Measurements from ENCODE around the gene CORO7.
A peak's percentile ranks its signal among the peaks of the same experiment; 100 is the strongest.

CORO7 gene

DNA sequence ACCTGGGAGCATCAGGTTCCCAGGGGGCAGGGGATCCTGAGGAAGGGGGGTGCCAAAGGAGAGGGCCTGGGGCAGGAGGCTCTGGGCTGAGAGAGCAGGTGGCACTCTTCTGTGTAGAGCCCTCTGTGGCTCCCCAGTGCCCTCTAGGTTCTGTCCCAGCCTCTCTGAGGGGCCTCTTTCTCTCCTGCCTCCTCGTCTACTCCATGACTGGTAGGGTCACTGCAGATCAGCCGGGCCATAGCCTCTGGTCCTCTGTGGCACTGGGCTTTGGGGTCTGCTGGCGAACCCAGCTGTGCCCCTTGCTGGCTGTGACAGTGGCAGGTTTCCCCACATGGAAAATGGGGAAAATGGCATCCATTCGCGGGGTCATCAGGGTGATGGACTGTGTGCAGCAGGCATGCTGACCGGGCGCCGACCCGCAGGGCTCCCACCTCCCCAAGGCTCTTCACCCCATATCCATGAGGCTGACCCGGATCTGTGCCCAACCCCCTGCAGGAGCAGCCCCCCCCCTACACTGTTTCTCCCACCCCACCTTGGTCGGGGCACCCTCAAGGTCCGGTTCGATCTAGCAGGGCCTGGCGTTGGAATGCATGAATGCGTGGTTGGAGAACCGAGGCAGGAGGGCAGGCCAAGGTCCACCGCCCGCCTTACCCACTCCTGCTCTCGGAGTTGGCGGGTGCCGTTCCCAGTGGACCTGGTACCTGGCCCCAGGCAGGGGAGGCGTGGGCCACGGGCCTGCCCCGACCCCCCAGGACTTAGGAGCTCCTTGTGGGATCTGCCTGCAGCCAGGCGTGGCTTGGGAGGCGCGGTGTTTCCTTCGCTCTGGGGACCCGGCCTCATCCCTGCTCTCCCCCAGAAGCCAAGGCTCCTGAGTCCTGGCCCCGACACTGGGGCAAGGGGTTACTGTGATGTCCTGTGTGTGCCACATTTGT is 94.0 kb downstream of the CORO7 start:
- H3K14ac ChIP-seq (ENCODE audit: low read length in 2 of 2), result peak overlapping the region in 1 of 2 experiments; percentile 28
- no peaks in the 10 kb centered on the region for H3K9me3 ChIP-seq (ENCODE audit: control insufficient read depth, low read length)
- H2BK15ac ChIP-seq (ENCODE audit: low read depth, poor library complexity, severe bottlenecking), result peak overlapping the region; percentile 50
- H2AFZ ChIP-seq (ENCODE audit: low read depth, low read length), result no peak overlapping the region
- peak overlapping the region; percentile 15 for H2BK5ac ChIP-seq (ENCODE audit: low read depth, low read length, poor library complexity, severe bottlenecking)
- H3K4me2 ChIP-seq (ENCODE audit: low read length, poor library complexity, severe bottlenecking), result no peak overlapping the region
- H2AK5ac ChIP-seq (ENCODE audit: low read length, severe bottlenecking), result peak overlapping the region; percentile 28
- H3K18ac ChIP-seq (ENCODE audit: low read depth in 1 of 2, low read length in 2 of 2), result no peak overlapping the region
- H3K27ac ChIP-seq (ENCODE audit: low read length, poor library complexity, severe bottlenecking), result no peak overlapping the region
- no peak overlapping the region for H3K4me3 ChIP-seq (ENCODE audit: insufficient read depth in 1 of 2, low read depth in 1 of 2, low read length in 2 of 2)
- peak overlapping the region in 1 of 2 experiments; percentile 15 for H2BK12ac ChIP-seq (ENCODE audit: low read length in 2 of 2)
- H2BK120ac ChIP-seq (ENCODE audit: low read depth, low read length), result no peak overlapping the region
- peak overlapping the region in 1 of 2 experiments; percentile 44 for H3K23ac ChIP-seq (ENCODE audit: low read length in 2 of 2)
- H3K4me1 ChIP-seq (ENCODE audit: control insufficient read depth, insufficient read depth, low read depth, low read length), result peaks cover 86% of the 10 kb centered on the region
- WGBS, result 94% methylated on average over 30 of the region's 30 CpGs
- no peak for DNase-seq
- no peak overlapping the region for H4K8ac ChIP-seq (ENCODE audit: low read length)
- peak overlapping the region; percentile 86 for H4K91ac ChIP-seq (ENCODE audit: low read length)
- no peaks in the 10 kb centered on the region for H3K27me3 ChIP-seq (ENCODE audit: control insufficient read depth in 1 of 2, insufficient read depth in 1 of 2, low read length in 2 of 2)
- H3K4ac ChIP-seq (ENCODE audit: low read depth in 1 of 2, low read length in 2 of 2), result no peak overlapping the region
- H3K9ac ChIP-seq (ENCODE audit: low read length), result no peak overlapping the region
- peaks cover 17% of the 10 kb centered on the region for H3K79me1 ChIP-seq (replicated peaks; ENCODE audit: low read length, poor library complexity, severe bottlenecking)
- H3K36me3 ChIP-seq (ENCODE audit: control insufficient read depth in 1 of 2, insufficient read depth in 2 of 2, low read depth in 1 of 2, low read length in 2 of 2), result peaks cover 0 to 25% of the 10 kb centered on the region in 2 experiments

- Histone ChIP-seq H3K23ac (ENCODE audit: low read length in 2 of 2) (peak overlapping the region; percentile 13 to 18), H2BK12ac (ENCODE audit: low read length in 2 of 2) (peak overlapping the region; percentile 55 to 67)
- 96% methylated on average over 18 of the region's 19 CpGs for WGBS
Observed at GRCh38 chr16:4321286-4322120, 94.9 kb downstream of the CORO7 start.

GRCh38 chr16:4320571-4321137 is 95.7 kb downstream of the CORO7 start:
- Histone ChIP-seq H3K4me3 (ENCODE audit: insufficient read depth in 1 of 2, low read depth in 1 of 2, low read length in 2 of 2) (peak overlapping the region in 1 of 2 experiments; percentile 89), H3K23ac (ENCODE audit: low read length in 2 of 2) (no peak overlapping the region), H3K27ac (ENCODE audit: low read length, poor library complexity, severe bottlenecking) (no peak overlapping the region), H2BK5ac (ENCODE audit: low read depth, low read length, poor library complexity, severe bottlenecking) (no peak overlapping the region), H3K4me1 (ENCODE audit: control insufficient read depth, insufficient read depth, low read depth, low read length) (peaks cover 85% of the 10 kb centered on the region), H3K18ac (ENCODE audit: low read depth in 1 of 2, low read length in 2 of 2) (peak overlapping the region; percentile 65 to 73), H4K8ac (ENCODE audit: low read length) (peak overlapping the region; percentile 76), H3K14ac (ENCODE audit: low read length in 2 of 2) (peak overlapping the region in 1 of 2 experiments; percentile 36), H2BK15ac (ENCODE audit: low read depth, poor library complexity, severe bottlenecking) (no peak overlapping the region), H3K9me3 (ENCODE audit: control insufficient read depth, low read length) (no peaks in the 10 kb centered on the region), H2AK5ac (ENCODE audit: low read length, severe bottlenecking) (peak overlapping the region; percentile 38), H3K4me2 (ENCODE audit: low read length, poor library complexity, severe bottlenecking) (no peak overlapping the region), H3K4ac (ENCODE audit: low read depth in 1 of 2, low read length in 2 of 2) (peak overlapping the region; percentile 20 to 24), H2BK12ac (ENCODE audit: low read length in 2 of 2) (peak overlapping the region; percentile 67 to 69), H2BK120ac (ENCODE audit: low read depth, low read length) (peak overlapping the region; percentile 6), H4K91ac (ENCODE audit: low read length) (peak overlapping the region; percentile 75), H3K79me1 (replicated peaks; ENCODE audit: low read length, poor library complexity, severe bottlenecking) (peaks cover 11% of the 10 kb centered on the region), H3K27me3 (ENCODE audit: control insufficient read depth in 1 of 2, insufficient read depth in 1 of 2, low read length in 2 of 2) (no peaks in the 10 kb centered on the region), H2AFZ (ENCODE audit: low read depth, low read length) (no peak overlapping the region), H3K36me3 (ENCODE audit: control insufficient read depth in 1 of 2, insufficient read depth in 2 of 2, low read depth in 1 of 2, low read length in 2 of 2) (peaks cover 0 to 23% of the 10 kb centered on the region in 2 experiments), H3K9ac (ENCODE audit: low read length) (peak overlapping the region; percentile 74)
- no peak for DNase-seq
- WGBS, result 93% methylated on average over 16 of the region's 16 CpGs

More at GRCh38 chr16:4321286-4322120, 94.9 kb downstream of the CORO7 start:
- Histone ChIP-seq H4K91ac (ENCODE audit: low read length) (peak overlapping the region; percentile 75), H3K14ac (ENCODE audit: low read length in 2 of 2) (peak overlapping the region in 1 of 2 experiments; percentile 78), H3K9ac (ENCODE audit: low read length) (no peak overlapping the region), H3K4me3 (ENCODE audit: insufficient read depth in 1 of 2, low read depth in 1 of 2, low read length in 2 of 2) (no peak overlapping the region), H3K9me3 (ENCODE audit: control insufficient read depth, low read length) (no peaks in the 10 kb centered on the region), H3K27ac (ENCODE audit: low read length, poor library complexity, severe bottlenecking) (no peak overlapping the region), H3K4me2 (ENCODE audit: low read length, poor library complexity, severe bottlenecking) (no peak overlapping the region), H3K79me1 (replicated peaks; ENCODE audit: low read length, poor library complexity, severe bottlenecking) (peaks cover 11% of the 10 kb centered on the region), H3K36me3 (ENCODE audit: control insufficient read depth in 1 of 2, insufficient read depth in 2 of 2, low read depth in 1 of 2, low read length in 2 of 2) (peaks cover 0 to 25% of the 10 kb centered on the region in 2 experiments), H3K4ac (ENCODE audit: low read depth in 1 of 2, low read length in 2 of 2) (no peak overlapping the region), H3K4me1 (ENCODE audit: control insufficient read depth, insufficient read depth, low read depth, low read length) (peaks cover 88% of the 10 kb centered on the region), H2AK5ac (ENCODE audit: low read length, severe bottlenecking) (peak overlapping the region; percentile 42), H2BK5ac (ENCODE audit: low read depth, low read length, poor library complexity, severe bottlenecking) (no peak overlapping the region), H2BK120ac (ENCODE audit: low read depth, low read length) (no peak overlapping the region), H4K8ac (ENCODE audit: low read length) (peak overlapping the region; percentile 19), H3K18ac (ENCODE audit: low read depth in 1 of 2, low read length in 2 of 2) (peak overlapping the region in 1 of 2 experiments; percentile 73), H2AFZ (ENCODE audit: low read depth, low read length) (no peak overlapping the region), H3K27me3 (ENCODE audit: control insufficient read depth in 1 of 2, insufficient read depth in 1 of 2, low read length in 2 of 2) (no peaks in the 10 kb centered on the region), H2BK15ac (ENCODE audit: low read depth, poor library complexity, severe bottlenecking) (peak overlapping the region; percentile 50)
- DNase-seq, result no peak

All from mesenchymal stem cell (in vitro differentiated cells and primary cell).